Frontal cortex (tissue), 4 donors: ENCODE data around the gene NR2C1. TPM values are rescaled to one million over a fixed set of nuclear protein-coding genes. Genes with fewer than 3 reads are reported as not detected.

Experiments
- DNase-seq, 2 donors: peaks; one replicate each; pipeline ENCODE4 v3.0.0; 2012; ENCODE audit warnings: low spot score in 2 of 2
- FAIRE-seq: peaks from 2 replicates; lab custom pipeline; 2012; peaks lifted over from hg19 to GRCh38; lab: Jason Lieb, UNC
- total RNA-seq: library from RNA; depleted of rRNA; stranded (reverse); fragments of >200 nt; gene quantifications from one replicate; pipeline ENCODE4 v1.2.3, GENCODE V29; 2014
- donor health status: control.
- donor health status: control.
- donor health status: control.

Gene NR2C1
- total RNA-seq, 1 donor from 2014 or later, result 58.3 TPM

DNA sequence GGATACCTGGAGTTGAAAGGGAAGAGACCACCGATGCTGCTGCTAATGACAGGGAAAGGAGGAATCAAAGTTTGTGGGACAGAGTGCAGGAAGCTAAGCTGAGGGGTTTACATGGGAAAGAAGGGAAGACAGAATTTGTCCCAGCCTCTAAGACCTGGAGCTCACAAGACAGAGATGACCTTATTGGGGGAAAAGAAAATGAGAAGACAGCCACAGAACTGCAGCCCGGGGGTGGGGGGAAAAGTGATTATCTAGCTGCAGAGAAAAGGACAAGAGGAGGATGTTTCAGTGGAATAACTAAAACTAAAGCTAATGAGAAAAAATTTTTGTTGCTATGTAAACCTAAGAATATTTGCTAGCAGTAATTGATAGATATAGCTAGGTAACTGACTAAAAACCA is 100.6 kb downstream of the NR2C1 start:
- DNase-seq (no peak), FAIRE-seq (no peak)

DNA sequence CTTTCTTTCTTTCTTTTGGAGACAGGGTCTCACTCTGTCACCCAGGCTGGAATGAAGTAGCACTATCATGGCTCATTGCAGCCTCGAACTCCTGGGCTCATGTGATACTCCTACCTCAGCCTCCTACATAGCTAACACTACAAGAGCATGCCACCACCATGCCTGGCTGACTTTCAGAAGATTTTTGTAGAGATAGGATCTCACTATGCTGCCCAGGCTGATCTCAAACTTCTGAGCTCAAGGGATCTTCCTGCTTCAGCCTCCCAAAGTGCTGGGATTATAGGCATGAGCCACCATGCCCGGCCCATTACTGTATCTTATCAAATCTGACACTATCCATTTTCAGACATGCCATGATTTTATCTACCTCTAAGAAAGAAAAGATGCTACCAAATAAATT is 101.5 kb downstream of the NR2C1 start:
- FAIRE-seq (no peak), DNase-seq (no peak)

DNA sequence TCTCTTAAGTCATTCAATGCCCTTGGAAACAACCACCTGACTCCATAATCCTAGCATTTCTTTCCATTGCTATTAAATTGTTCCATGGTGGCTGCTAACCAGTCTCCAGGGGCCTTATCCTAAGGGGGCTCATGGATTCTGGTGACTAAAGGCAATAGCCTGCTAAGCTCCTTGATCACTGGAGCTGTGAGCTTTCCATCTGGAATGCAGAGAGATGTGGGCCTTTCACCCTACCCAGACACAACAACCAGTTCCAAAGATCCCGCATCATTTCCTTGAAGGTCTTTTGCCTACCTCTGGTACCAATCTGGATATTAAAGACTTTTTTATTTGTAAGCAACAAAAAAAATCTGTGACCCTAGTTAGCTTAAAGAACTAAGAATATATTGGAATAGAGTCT is 102.9 kb downstream of the NR2C1 start:
- no peak for FAIRE-seq
- DNase-seq, result no peak

Other genes starting within 250 kb of the NR2C1 start
- 76.6 TPM for gene NDUFA12, start 69.9 kb downstream of the NR2C1 start, total RNA-seq
- gene FGD6, start 143.8 kb upstream of the NR2C1 start, total RNA-seq, result 12.6 TPM
- gene VEZT, start 144.2 kb upstream of the NR2C1 start, total RNA-seq, result 293 TPM